Measurements from ENCODE around the gene SUN3. TPM values are rescaled to one million over a fixed set of nuclear protein-coding genes. Genes with fewer than 3 reads are reported as not detected.
"Not testable (repeated sequence)": the region's sequence is repeated elsewhere in the genome, so short reads cannot be mapped to it uniquely, and the experiment has no call there.

Gene SUN3
- total RNA-seq, 2 experiments from 2014 or later: 2.9 TPM; not detected in 1

DNA sequence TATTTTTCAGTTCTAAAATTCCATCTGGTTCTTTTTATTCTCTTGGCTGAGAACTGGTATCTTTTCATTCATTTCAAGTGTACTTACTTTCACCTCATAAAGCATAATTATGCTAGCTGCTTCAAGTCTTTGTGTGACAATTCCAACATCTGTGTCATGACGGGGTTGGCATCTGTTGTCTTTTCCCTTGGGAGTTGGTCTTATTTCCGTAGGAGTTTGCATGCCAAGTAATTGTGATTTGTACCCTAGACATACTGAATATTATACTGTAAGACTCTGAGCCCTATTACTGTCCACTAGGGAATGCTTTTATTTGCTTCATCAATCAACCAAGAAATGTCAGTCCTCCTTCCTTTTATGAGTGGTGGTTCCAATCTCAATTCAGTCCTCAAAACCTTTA is 24.9 kb downstream of the SUN3 start:
- peak overlapping the region; percentile 81 for H3K27ac ChIP-seq (ENCODE audit: low read depth, low read length, poor library complexity, severe bottlenecking)
- H3K36me3 ChIP-seq (ENCODE audit: insufficient read depth, low read length): no peaks in the 10 kb centered on the region
- H4K20me1 ChIP-seq (ENCODE audit: insufficient read depth, low read length): no peaks in the 10 kb centered on the region
- peak overlapping the region; percentile 76 for H3K4me2 ChIP-seq (ENCODE audit: low read length)
- H3K9me3 ChIP-seq (ENCODE audit: low read length): peaks cover 8% of the 10 kb centered on the region; the same call in 1 of the 2 replicates
- POLR2A ChIA-PET: interaction anchor here (0.8 to 2.3 kb wide), 9 partner anchors 10 to 92 kb away, joined by 3 to 8 read pairs (median 4); no protein-coding TSS in a partner anchor
- peak overlapping the region; percentile 98 for H2AFZ ChIP-seq (ENCODE audit: low read length)
- no peaks in the 10 kb centered on the region for H3K79me2 ChIP-seq (ENCODE audit: insufficient read depth, low read depth, low read length)
- peaks cover 33% of the 10 kb centered on the region for H3K4me1 ChIP-seq (ENCODE audit: insufficient read depth, low read length, poor library complexity, severe bottlenecking)
- no peak for TF ChIP-seq EZH2phosphoT487 (IDR thresholded peaks at IDR 0.05; ENCODE audit: borderline replicate concordance, low read depth, low read length)
- TF ChIP-seq, protein P1, sequence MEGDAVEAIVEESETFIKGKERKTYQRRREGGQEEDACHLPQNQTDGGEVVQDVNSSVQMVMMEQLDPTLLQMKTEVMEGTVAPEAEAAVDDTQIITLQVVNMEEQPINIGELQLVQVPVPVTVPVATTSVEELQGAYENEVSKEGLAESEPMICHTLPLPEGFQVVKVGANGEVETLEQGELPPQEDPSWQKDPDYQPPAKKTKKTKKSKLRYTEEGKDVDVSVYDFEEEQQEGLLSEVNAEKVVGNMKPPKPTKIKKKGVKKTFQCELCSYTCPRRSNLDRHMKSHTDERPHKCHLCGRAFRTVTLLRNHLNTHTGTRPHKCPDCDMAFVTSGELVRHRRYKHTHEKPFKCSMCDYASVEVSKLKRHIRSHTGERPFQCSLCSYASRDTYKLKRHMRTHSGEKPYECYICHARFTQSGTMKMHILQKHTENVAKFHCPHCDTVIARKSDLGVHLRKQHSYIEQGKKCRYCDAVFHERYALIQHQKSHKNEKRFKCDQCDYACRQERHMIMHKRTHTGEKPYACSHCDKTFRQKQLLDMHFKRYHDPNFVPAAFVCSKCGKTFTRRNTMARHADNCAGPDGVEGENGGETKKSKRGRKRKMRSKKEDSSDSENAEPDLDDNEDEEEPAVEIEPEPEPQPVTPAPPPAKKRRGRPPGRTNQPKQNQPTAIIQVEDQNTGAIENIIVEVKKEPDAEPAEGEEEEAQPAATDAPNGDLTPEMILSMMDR (conservative IDR thresholded peaks at IDR 0.05; ENCODE audit: low read length): no peak
- CTCF ChIA-PET (ENCODE audit: unreplicated experiment): interaction anchor here (0.7 kb wide), 1 partner anchor 12 kb away, joined by 3 read pairs; no protein-coding TSS in a partner anchor
- peak; percentile 69 for DNase-seq (ENCODE audit: low spot score)
- BruUV-seq (replicated peaks): no TSS peak
- H3K4me3 ChIP-seq (ENCODE audit: low read depth, low read length, poor library complexity, severe bottlenecking): peak overlapping the region; percentile 52
- H3K9me2 ChIP-seq (ENCODE audit: insufficient read depth, low read length): no peaks in the 10 kb centered on the region
- intact Hi-C loops (cut with micrococcal nuclease; ENCODE audit: unreplicated experiment): loop anchor here (1.0 kb wide), 1 partner anchor 12 kb away; no protein-coding TSS in a partner anchor

DNA sequence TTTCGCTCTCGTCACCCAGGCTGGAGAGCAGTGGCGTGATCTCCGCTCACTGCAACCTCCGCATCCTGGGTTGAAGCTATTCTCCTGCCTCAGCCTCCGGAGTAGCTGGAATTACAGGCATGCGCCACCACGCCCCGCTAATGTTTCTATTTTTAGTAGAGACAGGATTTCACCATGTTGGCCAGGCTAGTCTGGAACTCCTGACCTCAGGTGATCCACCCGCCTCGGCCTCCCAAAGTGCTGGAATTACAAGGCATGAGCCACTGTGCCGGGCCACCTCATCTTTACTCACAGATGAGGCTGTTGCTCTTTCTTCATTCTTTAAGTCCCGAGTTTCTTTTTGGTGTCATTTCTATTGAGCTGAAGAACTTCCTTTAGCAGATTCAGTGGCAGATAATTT is 28.7 kb downstream of the SUN3 start:
- H3K79me2 ChIP-seq (ENCODE audit: insufficient read depth, low read depth, low read length); BruUV-seq (replicated peaks); CTCF ChIA-PET (ENCODE audit: unreplicated experiment); H3K27ac ChIP-seq (ENCODE audit: low read depth, low read length, poor library complexity, severe bottlenecking); H3K4me2 ChIP-seq (ENCODE audit: low read length); intact Hi-C loops (cut with micrococcal nuclease; ENCODE audit: unreplicated experiment); H4K20me1 ChIP-seq (ENCODE audit: insufficient read depth, low read length); H3K36me3 ChIP-seq (ENCODE audit: insufficient read depth, low read length); H3K9me2 ChIP-seq (ENCODE audit: insufficient read depth, low read length); H2AFZ ChIP-seq (ENCODE audit: low read length); DNase-seq (ENCODE audit: low spot score); H3K9me3 ChIP-seq (ENCODE audit: low read length); H3K4me3 ChIP-seq (ENCODE audit: low read depth, low read length, poor library complexity, severe bottlenecking): not testable (repeated sequence)
- POLR2A ChIA-PET: interaction anchor here (0.6 to 1.0 kb wide), 2 partner anchors 78 to 256 kb away, joined by 3 to 5 read pairs; no protein-coding TSS in a partner anchor
- H3K4me1 ChIP-seq (ENCODE audit: insufficient read depth, low read length, poor library complexity, severe bottlenecking): peaks cover 19% of the 10 kb centered on the region

DNA sequence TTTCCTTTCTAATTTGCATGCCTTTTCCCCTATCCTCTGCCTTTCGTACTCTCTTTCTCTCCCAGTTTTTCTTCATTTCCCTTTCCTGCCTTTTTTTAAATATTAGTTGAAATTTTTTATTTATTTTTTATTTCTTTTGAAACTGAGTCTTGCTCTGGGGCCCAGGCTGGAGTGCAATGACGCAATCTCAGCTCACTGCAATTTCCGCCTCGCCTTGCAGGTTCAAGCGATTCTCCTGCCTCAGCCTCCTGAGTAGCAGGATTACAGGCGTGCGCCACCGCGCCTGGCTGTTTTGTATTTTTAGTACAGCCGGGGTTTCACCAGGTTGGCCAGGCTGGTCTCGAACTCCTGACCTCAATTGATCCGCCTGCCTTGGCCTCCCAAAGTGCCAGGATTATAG is 29.5 kb downstream of the SUN3 start:
- CTCF ChIA-PET (ENCODE audit: unreplicated experiment): no interaction called here
- H3K9me2 ChIP-seq (ENCODE audit: insufficient read depth, low read length): no peaks in the 10 kb centered on the region
- H3K79me2 ChIP-seq (ENCODE audit: insufficient read depth, low read depth, low read length): no peaks in the 10 kb centered on the region
- no peak for DNase-seq (ENCODE audit: low spot score)
- no TSS peak for BruUV-seq (replicated peaks)
- H3K27ac ChIP-seq (ENCODE audit: low read depth, low read length, poor library complexity, severe bottlenecking): no peak overlapping the region
- H3K9me3 ChIP-seq (ENCODE audit: low read length): peaks cover 8% of the 10 kb centered on the region; the same call in 1 of the 2 replicates
- no peaks in the 10 kb centered on the region for H4K20me1 ChIP-seq (ENCODE audit: insufficient read depth, low read length)
- no peak overlapping the region for H3K4me3 ChIP-seq (ENCODE audit: low read depth, low read length, poor library complexity, severe bottlenecking)
- H2AFZ ChIP-seq (ENCODE audit: low read length): no peak overlapping the region
- POLR2A ChIA-PET: no interaction called here
- no peak overlapping the region for H3K4me2 ChIP-seq (ENCODE audit: low read length)
- H3K4me1 ChIP-seq (ENCODE audit: insufficient read depth, low read length, poor library complexity, severe bottlenecking): peaks cover 11% of the 10 kb centered on the region
- intact Hi-C loops (cut with micrococcal nuclease; ENCODE audit: unreplicated experiment): no loop called here
- no peaks in the 10 kb centered on the region for H3K36me3 ChIP-seq (ENCODE audit: insufficient read depth, low read length)
- TF ChIP-seq EZH2phosphoT487 (IDR thresholded peaks at IDR 0.05; ENCODE audit: borderline replicate concordance, low read depth, low read length): no peak
- TF ChIP-seq, protein P1 (conservative IDR thresholded peaks at IDR 0.05; ENCODE audit: low read length): no peak

Measured in OCI-LY7 (cell line).